ENCODE measurements around the gene FHOD3. TPM values are rescaled to one million over a fixed set of nuclear protein-coding genes. Genes with fewer than 3 reads are reported as not detected.
A peak's percentile ranks its signal among the peaks of the same experiment; 100 is the strongest.

The FHOD3 gene
- total RNA-seq, 1 experiment from 2014 or later, result 5.0 TPM

DNA sequence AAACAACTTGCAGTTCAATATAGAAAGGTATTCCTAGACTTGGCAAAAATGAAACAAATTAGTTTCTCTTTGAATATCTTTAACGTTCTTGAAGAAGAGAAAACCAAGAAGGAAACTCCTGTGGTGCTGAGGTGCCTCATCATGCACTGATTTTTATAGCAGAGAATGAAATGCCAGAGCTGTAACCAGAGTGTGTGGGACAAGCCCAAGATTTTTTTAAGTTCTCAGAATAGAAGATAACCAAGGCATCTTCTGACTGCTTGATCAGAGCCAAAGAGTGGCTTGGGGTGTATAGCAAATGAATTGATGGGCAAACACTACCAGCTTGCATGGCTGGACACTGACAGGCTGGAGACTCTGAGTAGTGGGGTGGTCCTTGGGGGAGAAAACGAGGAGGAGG is 7.9 kb downstream of the FHOD3 start:
- ChIA-PET POLR2A (no interaction called here), CTCF (interaction anchor here (3.3 kb wide), 1 partner anchor 267 kb away, joined by 14 read pairs; no protein-coding TSS in a partner anchor)
- no peaks in the 10 kb centered on the region for H3K9me3 Mint-ChIP-seq (ENCODE audit: unreplicated experiment)
- DNase-seq (ENCODE audit: unreplicated experiment), result no peak
- no peak overlapping the region for H3K27ac Mint-ChIP-seq (ENCODE audit: low read depth, unreplicated experiment)
- BruUV-seq (replicated peaks), result no TSS peak
- TF ChIP-seq, protein P1, sequence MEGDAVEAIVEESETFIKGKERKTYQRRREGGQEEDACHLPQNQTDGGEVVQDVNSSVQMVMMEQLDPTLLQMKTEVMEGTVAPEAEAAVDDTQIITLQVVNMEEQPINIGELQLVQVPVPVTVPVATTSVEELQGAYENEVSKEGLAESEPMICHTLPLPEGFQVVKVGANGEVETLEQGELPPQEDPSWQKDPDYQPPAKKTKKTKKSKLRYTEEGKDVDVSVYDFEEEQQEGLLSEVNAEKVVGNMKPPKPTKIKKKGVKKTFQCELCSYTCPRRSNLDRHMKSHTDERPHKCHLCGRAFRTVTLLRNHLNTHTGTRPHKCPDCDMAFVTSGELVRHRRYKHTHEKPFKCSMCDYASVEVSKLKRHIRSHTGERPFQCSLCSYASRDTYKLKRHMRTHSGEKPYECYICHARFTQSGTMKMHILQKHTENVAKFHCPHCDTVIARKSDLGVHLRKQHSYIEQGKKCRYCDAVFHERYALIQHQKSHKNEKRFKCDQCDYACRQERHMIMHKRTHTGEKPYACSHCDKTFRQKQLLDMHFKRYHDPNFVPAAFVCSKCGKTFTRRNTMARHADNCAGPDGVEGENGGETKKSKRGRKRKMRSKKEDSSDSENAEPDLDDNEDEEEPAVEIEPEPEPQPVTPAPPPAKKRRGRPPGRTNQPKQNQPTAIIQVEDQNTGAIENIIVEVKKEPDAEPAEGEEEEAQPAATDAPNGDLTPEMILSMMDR (IDR thresholded peaks at IDR 0.05; ENCODE audit: unreplicated experiment), result no peak
- no peaks in the 10 kb centered on the region for H3K27me3 Mint-ChIP-seq (ENCODE audit: insufficient read depth, unreplicated experiment)
- H3K4me1 Mint-ChIP-seq (ENCODE audit: insufficient read depth, unreplicated experiment), result peaks cover 54% of the 10 kb centered on the region
- H3K36me3 Mint-ChIP-seq (ENCODE audit: insufficient read depth, unreplicated experiment), result no peaks in the 10 kb centered on the region
- no peak overlapping the region for H3K4me3 Mint-ChIP-seq (ENCODE audit: unreplicated experiment)
- intact Hi-C loops (cut with micrococcal nuclease), result no loop called here

DNA sequence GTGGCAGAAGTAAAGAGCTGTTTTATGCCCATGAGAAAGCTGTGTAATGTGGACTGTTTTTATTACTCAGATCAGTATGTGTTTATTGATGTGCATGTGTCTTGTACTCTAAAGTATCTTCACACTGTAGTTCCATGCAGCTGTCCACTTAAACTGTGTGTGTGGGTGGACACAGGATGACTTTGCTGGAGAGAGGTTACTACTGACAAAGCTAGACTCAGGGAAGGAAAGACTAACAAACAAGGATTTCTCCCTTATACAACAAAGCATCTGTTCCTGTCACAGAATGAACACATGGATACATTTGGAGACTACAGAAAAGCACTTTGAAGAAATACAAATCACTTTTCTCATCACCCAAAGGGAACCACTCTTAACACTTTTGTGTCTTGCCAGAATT is 10.0 kb downstream of the FHOD3 start:
- Mint-ChIP-seq H3K27me3 (ENCODE audit: insufficient read depth, unreplicated experiment) (no peaks in the 10 kb centered on the region), H3K4me3 (ENCODE audit: unreplicated experiment) (no peak overlapping the region), H3K4me1 (ENCODE audit: insufficient read depth, unreplicated experiment) (peaks cover 66% of the 10 kb centered on the region), H3K9me3 (ENCODE audit: unreplicated experiment) (no peaks in the 10 kb centered on the region), H3K27ac (ENCODE audit: low read depth, unreplicated experiment) (no peak overlapping the region), H3K36me3 (ENCODE audit: insufficient read depth, unreplicated experiment) (no peaks in the 10 kb centered on the region)
- no peak for DNase-seq (ENCODE audit: unreplicated experiment)
- BruUV-seq (replicated peaks), result no TSS peak
- ChIA-PET CTCF (interaction anchor here (0.6 to 1.3 kb wide), 3 partner anchors 264 to 398 kb away, joined by 3 to 5 read pairs (median 4); no protein-coding TSS in a partner anchor), POLR2A (interaction anchor here (1.2 kb wide), 1 partner anchor 9 kb away, joined by 3 read pairs; no protein-coding TSS in a partner anchor)
- TF ChIP-seq, protein P1 (IDR thresholded peaks at IDR 0.05; ENCODE audit: unreplicated experiment), result no peak
- intact Hi-C loops (cut with micrococcal nuclease), result no loop called here

DNA sequence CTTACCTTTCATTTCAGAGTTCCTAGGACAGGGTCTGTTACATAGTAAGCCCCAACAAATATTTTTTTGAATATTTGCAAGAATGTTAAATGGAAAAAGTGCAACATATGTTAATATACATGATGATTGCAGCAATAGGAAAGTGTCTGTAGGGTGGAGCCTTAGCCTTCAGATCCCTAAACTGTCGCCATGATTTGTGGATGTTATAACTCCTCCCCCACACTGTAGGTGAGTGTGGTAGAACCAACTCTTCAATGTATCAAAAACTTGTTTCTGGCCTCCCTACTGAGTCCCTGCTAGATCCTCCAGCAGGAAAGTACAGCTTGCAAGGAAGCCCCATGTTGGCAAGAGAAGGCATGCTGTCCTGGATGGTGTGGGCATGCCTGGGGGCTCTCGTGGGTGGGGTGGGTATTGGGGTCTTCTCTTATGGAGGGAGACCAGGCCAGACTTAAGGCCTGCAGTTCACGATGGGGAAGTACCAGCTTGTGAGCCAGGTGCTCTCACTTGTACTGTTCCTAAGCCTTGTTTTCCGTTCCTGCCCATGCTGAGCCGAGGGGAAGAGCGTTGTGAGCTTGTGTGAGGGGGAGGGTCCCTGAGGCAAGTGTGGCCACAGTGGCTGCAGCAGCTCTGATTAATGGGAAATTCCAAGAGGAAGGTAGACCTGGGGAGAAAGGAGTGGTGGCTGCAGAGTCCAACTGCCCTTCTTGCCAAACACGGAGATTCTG is 11.4 kb downstream of the FHOD3 start:
- peak; percentile 52 for DNase-seq (ENCODE audit: unreplicated experiment)
- peak overlapping the region; percentile 60 for H3K4me3 Mint-ChIP-seq (ENCODE audit: unreplicated experiment)
- H3K9me3 Mint-ChIP-seq (ENCODE audit: unreplicated experiment), result no peaks in the 10 kb centered on the region
- intact Hi-C loops (cut with micrococcal nuclease), result no loop called here
- H3K27me3 Mint-ChIP-seq (ENCODE audit: insufficient read depth, unreplicated experiment), result no peaks in the 10 kb centered on the region
- BruUV-seq (replicated peaks), result no TSS peak
- peaks cover 74% of the 10 kb centered on the region for H3K4me1 Mint-ChIP-seq (ENCODE audit: insufficient read depth, unreplicated experiment)
- TF ChIP-seq, protein P1 (IDR thresholded peaks at IDR 0.05; ENCODE audit: unreplicated experiment), result no peak
- POLR2A ChIA-PET, result interaction anchor here (0.6 to 2.1 kb wide), 16 partner anchors 8 to 363 kb away, joined by 3 to 28 read pairs (median 3); partner anchors contain the start of genes ELP2, FHOD3 and RPRD1A
- H3K27ac Mint-ChIP-seq (ENCODE audit: low read depth, unreplicated experiment), result peak overlapping the region; percentile 86
- CTCF ChIA-PET, result interaction anchor here (0.5 to 1.4 kb wide), 5 partner anchors 103 to 1302 kb away, joined by 3 to 7 read pairs (median 3); no protein-coding TSS in a partner anchor
- H3K36me3 Mint-ChIP-seq (ENCODE audit: insufficient read depth, unreplicated experiment), result no peaks in the 10 kb centered on the region
